ENCODE data around the gene EFNA5. TPM values are rescaled to one million over a fixed set of nuclear protein-coding genes. Genes with fewer than 3 reads are reported as not detected.

The EFNA5 gene
- total RNA-seq, 1 experiment from 2014 or later: 12.0 TPM

DNA sequence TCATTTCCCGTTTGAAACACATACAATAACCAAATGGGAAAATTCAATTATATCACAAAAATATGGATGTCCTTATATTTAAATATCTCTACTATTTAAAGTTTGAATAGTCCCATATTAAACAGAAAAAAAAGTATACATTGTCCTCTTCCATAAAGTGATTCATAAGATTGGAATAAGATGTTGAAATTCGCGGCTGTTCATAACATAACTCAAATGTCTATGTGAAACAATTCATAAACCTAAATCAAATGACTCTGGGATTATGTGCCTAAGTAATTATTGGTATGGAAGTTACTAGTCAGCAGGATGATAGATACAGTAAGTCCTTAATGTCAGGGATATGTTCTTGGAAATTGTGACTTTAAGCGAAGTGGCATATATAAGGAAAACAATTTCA is 3.9 kb upstream of the EFNA5 start:
- DNase-seq (ENCODE audit: low read depth): no peak
- in situ Hi-C loops (cut with HindIII; ENCODE audit: low pct_unique_long_range_greater_than_20kb, low sequenced_read_pairs): no loop called here

DNA sequence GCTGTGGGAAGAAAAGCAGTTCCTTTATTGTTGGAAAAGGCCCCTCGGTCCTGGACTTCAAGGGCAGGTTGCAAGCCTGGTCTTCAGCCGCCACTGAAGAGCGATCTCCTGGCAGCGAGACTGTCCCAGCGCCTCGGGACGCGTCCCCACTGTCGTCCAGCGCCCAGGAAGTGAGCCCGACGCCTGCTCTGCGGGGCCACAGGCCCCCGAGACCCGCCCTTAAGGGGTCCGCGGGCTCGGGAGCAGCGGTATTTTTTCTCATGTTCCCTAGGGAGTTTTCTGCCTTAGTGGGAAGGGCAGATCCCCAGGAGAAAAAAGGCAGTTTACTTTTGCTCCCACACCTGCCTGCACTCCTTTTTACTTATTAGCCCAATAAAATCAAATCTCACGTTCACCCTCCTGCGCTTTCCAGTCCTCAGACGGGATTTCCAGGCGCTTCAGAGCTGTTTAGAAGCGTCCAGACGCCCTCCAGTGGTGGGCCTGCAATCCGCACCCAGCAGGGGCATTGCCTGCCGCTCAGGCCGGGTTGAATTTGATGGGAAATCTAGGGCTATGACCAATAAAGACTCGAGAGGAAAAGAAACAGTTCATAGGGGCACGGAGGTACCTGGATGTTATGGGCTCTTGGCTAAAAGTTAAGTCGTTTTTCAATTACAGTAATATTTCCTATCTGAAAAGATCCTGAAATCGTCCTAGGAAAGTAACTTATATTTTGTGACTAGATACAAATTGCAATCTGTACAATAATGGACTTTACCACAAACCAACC is 2.8 kb upstream of the EFNA5 start:
- in situ Hi-C loops (cut with HindIII; ENCODE audit: low pct_unique_long_range_greater_than_20kb, low sequenced_read_pairs): no loop called here

DNA sequence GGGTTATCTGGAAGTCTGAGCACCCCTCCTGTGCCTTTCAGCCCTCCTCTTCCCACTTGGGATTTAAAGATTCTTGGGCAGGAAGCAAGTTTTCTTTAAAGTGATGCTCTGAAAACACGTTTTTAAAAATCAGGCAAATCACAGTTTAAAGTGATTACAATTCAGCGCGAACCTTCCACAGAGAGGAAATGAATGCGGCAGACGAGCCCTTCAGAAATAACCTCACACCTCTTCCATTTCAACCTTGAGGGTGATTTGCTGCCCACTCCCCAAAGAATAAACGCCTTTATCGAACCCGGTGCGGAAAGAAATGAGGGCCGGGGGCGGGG is 2.3 kb upstream of the EFNA5 start:
- no peak for DNase-seq (ENCODE audit: low read depth)
- in situ Hi-C loops (cut with HindIII; ENCODE audit: low pct_unique_long_range_greater_than_20kb, low sequenced_read_pairs): no loop called here

More for the DNA sequence above, 2.8 kb upstream of the EFNA5 start:
- peak; percentile 82 for DNase-seq (ENCODE audit: low read depth)

DNA sequence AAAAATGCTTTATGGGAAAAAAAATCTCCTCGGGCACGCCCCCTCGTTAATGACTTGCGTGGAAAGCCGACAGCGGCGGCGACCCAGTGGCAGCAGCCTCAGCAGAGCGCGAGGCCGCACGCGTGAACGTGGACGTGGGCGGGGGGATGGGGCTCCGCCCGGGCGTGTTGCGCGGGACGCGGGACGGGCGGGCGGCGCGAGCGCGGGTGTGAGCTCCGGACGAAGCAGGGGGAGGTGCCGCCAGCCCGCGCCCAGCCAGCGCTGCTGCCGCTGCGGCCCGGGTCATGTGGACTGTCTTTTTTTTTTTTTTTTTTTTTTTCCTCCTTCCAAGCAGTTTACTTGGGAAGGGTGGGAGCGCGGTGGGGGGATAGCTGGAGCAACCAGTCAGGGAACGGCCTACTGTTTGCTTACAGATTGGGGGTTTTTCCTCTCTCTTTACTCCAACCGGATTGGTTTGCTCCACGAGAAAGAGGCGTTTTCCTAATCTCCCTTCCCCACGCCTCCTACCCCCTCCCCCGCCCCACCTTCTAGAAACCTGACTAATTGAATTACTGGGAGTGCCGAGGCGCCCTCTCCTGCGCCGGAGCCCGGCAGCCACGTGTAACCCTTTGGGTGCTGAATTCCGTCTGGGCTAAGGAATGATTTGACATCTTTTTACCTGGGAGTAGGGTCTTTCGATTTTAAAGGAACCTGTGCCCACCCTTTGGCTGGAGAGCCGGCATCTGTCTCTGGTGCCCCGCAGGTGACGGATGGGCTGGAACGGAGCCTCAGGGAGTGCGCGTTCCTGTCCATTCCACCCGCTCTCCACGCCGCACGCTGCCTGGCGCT is 1.7 kb upstream of the EFNA5 start:
- DNase-seq (ENCODE audit: low read depth): peak; percentile 98
- in situ Hi-C loops (cut with HindIII; ENCODE audit: low pct_unique_long_range_greater_than_20kb, low sequenced_read_pairs): no loop called here

DNA sequence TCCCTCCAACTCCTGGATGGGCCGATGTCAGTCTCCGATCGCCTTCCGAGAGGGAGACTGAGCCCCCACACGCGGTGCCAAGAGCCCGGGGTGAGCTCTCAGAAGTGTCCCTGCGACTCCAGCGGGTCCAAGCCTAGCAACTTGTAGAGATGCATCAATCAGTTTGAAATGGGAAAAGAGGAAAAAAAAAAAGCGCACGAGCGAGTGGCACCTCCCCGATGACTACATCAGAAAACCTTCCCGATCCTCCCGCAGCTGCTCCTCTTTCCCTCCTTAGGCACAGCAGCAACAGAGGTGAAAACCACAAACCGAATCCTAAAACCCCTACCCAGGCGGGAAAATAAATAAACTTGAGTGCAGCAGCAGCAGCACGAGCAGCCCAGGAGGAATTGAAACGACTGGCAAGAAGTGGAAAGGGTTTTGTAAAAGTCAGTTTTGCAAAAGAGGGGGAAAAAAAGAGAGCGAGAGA is 1.0 kb upstream of the EFNA5 start:
- peak; percentile 92 for DNase-seq (ENCODE audit: low read depth)
- in situ Hi-C loops (cut with HindIII; ENCODE audit: low pct_unique_long_range_greater_than_20kb, low sequenced_read_pairs): no loop called here

DNA sequence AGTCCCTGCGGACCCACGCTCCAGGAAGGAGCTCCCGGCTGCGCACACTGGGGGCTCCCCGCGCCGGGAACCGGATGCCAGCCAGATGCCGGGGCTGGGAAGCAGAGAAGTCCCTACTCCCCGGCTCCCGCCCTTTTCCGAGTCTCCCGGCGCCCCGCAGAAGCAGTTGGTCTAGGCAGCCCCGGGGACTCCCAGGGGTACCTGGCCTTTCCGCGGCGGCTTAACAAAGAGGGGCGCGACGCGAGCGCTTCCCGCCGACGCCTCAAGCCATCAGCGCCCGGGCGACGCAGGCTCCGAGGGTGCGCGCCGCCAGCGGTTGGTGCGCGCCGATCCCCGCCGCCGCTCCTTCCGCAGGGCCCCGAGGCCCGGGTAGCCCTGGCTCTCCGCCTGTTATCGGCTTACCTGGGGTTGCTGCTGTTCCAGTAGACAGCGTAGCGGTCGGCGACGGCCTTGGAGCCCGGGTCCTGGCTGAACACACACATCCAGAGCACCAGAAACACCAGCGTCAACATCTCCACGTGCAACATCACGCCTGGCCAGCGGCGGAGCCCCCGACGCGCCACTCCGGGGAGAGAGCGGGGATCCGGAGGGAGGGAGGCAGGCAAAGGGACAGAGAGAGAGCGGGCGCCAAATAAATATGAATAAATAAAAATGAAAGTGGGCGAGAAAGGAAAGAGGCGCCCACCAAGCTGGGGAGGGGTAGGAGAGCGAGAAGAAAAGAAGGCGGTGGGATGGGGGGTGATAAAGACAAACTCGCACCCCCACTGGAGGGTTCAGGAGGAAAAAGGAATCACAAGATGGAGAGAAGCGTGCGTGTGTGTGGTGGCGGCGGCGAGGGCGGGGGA is 428 bp downstream of the EFNA5 start:
- peak; percentile 32 for DNase-seq (ENCODE audit: low read depth)
- in situ Hi-C loops (cut with HindIII; ENCODE audit: low pct_unique_long_range_greater_than_20kb, low sequenced_read_pairs): no loop called here

DNA sequence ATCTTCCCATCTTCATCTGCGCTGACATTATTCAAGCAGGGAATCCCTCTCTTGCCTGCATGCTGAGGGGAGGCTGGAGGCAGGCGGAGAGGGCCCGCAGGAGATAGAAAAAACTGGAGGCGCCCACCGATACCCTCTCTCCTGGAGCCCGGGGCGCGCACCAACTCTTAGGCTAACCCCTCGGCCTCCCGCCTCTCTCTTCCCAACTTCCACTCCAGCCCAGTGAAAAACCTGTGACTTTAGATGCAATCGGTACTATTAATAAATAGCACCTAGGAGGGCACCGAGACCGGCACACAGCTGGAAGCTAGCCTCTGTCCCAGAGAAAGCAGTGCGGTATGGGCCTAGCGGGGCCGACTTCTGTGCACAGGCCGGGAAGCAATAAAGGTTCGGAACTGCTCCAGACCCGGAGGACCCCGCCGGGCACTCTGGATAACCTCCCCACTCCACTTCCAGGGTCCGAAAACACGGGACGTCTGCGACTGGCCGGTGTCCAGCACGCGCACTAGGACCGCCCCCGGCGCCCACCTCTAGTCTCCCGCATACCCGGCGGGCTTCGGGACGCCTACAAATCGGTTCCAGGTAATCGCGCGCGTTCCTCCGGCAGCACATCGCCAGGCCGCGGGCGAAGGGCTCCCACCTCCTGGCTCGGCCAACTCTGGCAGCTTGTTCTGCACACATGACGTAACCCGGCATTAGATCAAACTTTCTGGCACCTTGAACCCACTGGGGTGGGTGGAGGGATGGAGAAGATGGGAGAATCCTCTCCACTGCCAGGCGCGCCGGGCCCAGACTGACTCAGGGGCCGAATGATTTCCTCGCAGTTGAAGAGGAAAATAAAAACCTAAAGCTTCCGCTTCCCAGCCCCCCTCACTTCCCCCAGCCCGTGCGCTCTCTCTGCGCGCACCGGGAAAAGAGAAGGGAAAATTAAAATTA is 1.4 kb downstream of the EFNA5 start:
- in situ Hi-C loops (cut with HindIII; ENCODE audit: low pct_unique_long_range_greater_than_20kb, low sequenced_read_pairs): loop anchor here (10.0 kb wide), 1 partner anchor 95 kb away; no protein-coding TSS in a partner anchor
- DNase-seq (ENCODE audit: low read depth): peak; percentile 39

DNA sequence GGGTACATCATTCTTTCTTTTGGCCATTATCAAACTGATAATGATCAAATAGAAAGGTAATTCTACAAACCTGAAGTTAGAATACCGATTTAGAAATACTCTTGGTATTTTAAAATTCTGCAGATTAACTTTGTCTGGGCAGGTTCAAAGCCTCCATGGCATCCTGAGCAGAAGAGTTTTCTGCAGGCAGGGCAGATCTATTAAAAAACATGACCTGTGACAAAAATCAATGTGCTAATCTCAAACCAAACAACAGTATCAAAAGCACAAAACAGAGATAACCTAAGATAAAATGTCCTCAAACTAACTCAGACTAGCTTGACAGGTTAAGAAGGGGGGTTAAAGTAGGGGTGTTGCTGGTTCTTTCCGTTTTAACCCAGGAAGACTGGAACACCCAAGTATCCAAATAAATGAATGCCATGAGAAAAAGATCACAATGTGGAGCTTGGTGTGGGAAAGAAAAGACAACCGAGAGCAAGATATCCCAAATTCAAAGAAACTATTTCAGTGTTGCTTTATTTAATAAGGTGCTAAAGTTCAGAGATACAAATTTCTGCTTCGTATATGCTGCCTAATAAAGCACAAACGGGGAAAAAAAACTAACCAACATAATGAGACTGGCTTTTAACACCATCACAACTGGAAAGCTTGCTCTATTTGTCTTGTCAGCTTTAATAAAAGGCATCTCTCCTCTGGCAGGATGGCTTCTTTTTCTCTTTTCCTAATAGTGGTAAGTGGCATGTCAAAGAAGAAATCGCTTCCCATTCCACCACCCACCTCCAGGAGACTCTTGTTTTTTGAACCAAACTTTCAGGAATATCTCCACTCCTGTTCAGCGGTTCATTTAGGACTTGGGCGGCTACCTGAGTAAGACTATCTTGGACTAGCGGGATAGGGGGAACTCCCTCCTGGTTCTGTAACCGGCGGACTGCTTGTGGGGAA is 2.3 kb downstream of the EFNA5 start:
- in situ Hi-C loops (cut with HindIII; ENCODE audit: low pct_unique_long_range_greater_than_20kb, low sequenced_read_pairs): loop anchor here (10.0 kb wide), 1 partner anchor 94 kb away; no protein-coding TSS in a partner anchor
- peak; percentile 62 for DNase-seq (ENCODE audit: low read depth)

DNA sequence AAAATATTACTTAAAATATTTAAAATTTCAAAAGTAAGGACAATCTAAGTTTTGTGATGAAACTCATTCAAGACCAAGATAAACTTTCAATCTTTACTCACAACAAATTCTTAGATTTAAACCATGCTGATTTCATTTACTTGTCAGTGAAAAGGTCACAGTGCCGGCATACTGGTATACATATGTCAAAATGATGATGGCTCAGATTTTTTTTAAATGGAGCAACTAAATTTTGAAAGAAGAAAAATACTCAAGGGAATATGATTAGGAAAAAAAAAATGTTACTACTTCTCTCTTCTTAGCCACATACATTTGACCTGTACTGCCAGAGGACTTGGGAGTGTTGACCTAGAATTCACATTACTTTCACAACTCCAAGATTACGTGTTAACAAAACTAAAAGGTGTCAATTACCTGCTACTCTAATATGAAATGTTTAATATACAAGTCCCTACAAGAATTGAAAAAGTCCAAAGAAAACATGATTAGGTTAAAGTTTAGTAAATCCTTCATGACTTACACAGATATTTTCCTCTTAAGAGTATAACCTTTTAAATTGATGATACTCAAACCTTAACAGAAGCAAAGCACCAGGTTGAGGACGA is 4.6 kb downstream of the EFNA5 start:
- in situ Hi-C loops (cut with HindIII; ENCODE audit: low pct_unique_long_range_greater_than_20kb, low sequenced_read_pairs): loop anchor here (10.0 kb wide), 1 partner anchor 91 kb away; no protein-coding TSS in a partner anchor
- DNase-seq (ENCODE audit: low read depth): peak; percentile 60

DNA sequence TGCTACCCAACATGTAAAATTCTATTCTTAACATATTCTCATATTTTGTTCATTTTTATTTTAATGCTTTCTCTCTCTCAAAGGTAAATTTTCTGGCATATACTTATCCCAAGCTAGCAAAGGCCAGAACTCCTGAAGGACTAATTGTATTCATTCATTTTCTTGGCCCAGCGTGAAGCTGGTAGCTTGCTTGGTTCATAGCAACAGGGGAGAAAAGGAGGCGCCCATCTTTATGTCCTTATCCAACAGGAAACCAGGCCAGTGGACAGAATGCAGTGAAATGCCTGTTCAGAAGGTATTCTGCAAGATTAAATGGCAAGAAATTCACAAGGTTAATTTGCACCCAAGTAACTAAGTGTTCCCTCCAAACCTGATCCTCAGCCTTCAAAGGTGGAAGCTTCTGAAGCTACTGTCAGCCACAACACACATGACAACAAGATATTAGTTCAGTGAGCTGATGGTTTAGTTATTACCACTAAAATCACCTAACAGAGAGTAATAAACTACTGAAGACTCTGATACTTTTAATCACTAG is 5.6 kb downstream of the EFNA5 start:
- DNase-seq (ENCODE audit: low read depth): peak; percentile 62
- in situ Hi-C loops (cut with HindIII; ENCODE audit: low pct_unique_long_range_greater_than_20kb, low sequenced_read_pairs): loop anchor here (10.0 kb wide), 1 partner anchor 90 kb away; no protein-coding TSS in a partner anchor

DNA sequence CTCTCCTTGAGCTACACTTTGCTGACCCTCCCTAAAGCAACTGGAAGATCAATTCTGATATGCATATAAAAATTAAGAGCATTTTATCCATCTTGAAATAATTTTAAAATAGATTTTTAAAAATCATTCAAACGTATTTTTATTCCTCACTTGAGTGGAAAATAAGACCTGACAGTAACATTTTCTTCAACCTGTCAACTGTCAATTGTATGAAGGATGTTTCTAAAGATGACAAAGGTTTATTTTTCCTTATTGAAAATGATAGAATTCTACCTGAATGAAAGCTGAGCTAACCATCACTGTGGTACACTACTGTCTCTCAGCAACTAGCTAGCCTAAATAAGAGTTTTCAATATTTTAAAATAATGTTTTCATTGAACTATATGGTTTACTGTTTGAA is 7.0 kb downstream of the EFNA5 start:
- in situ Hi-C loops (cut with HindIII; ENCODE audit: low pct_unique_long_range_greater_than_20kb, low sequenced_read_pairs): loop anchor here (10.0 kb wide), 1 partner anchor 89 kb away; no protein-coding TSS in a partner anchor
- peak; percentile 39 for DNase-seq (ENCODE audit: low read depth)

DNA sequence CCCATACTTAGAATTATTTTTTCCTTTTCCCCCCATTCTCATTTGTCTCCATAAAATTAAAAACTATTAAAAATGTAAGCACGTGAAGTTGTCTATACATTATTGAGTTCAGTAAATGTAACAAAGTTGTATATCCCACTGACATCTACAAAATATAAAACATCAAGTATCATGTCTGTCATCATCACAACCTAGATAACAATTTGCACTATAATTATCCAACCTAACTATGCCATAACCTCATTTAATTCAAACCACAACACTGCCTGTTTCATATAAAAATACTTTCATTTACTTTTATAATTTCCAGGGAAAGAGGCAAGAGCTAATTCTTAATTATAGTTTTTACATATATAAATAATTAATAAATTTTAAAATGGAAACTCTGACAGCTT is 9.1 kb downstream of the EFNA5 start:
- in situ Hi-C loops (cut with HindIII; ENCODE audit: low pct_unique_long_range_greater_than_20kb, low sequenced_read_pairs): loop anchor here (10.0 kb wide), 1 partner anchor 87 kb away; no protein-coding TSS in a partner anchor

DNA sequence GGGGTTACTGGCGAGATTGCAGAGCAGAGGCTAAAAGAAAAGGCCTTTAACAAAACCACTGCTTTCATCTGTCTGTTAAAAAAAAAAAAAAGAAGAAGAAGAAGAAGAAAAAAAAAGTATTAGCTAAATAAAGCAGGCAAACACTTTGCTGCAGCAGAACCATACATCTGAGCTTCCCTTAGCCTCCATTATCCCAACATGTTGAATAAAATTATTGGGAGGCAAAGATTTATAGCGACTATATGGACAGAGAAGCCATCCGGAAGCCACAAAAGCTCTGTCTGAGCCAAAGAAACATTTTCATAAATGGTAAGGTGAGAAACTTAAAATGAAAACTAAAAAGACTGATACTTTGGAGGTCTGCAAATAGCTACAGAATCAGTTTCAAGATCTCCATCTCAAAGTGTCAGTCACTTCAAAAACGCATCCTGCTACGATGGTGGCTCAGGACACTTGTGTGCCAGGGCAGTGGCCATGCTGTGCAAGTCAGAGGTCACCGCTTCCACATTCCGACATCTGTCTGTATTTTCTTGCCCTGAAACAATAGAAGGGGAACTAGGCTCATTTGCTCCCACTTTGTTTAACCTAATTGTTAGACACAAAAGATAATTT is 9.6 kb downstream of the EFNA5 start:
- in situ Hi-C loops (cut with HindIII; ENCODE audit: low pct_unique_long_range_greater_than_20kb, low sequenced_read_pairs): loop anchor here (10.0 kb wide), 1 partner anchor 86 kb away; no protein-coding TSS in a partner anchor
- DNase-seq (ENCODE audit: low read depth): peak; percentile 56

More for the DNA sequence above, 9.1 kb downstream of the EFNA5 start:
- no peak for DNase-seq (ENCODE audit: low read depth)

DNA sequence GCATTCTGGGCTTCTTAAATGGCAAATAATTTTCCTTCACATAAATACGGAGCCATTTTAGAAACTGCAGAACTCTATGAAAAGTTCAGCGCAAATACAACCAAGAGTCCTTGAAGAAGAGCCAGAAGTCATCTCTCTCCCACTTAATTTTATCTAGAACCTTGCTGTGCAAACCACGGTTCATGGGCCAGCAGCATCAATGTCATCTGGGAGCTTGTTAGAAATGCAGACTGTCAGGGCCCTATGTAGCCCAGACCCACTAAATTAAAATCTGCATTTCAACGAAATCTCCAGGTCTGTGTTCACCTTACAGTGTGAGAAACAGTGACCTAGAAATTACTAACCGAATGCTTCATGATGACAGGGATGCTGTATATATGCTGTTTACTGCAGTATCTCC is 12.2 kb downstream of the EFNA5 start:
- DNase-seq (ENCODE audit: low read depth): peak; percentile 39
- in situ Hi-C loops (cut with HindIII; ENCODE audit: low pct_unique_long_range_greater_than_20kb, low sequenced_read_pairs): no loop called here

DNA sequence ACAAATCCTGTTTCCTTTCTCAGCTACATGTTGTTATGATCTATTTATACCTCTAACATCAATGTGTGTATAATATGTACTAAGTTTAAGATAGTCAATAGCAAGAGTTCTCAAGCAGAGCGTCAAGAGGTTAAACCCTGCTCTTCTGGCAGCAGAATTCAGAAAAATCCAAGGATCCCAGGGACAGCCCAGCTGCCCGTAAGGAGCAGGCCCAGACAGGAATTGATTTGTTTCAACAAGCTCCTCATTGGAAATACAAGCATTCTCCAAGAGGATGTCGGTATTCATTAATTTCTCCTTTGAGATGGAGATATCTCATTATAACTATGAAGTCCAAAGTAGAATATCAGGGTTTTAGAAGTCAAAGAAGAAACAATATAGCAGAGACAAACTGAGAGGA is 14.9 kb downstream of the EFNA5 start:
- DNase-seq (ENCODE audit: low read depth): no peak
- in situ Hi-C loops (cut with HindIII; ENCODE audit: low pct_unique_long_range_greater_than_20kb, low sequenced_read_pairs): no loop called here
